ENCODE measurements around the gene EMX2.

GRCh38 chr10:117519286-117519685 lies 23.3 kb upstream of the EMX2 start:
- TF ChIP-seq CTCF (IDR thresholded peaks at IDR 0.05; ENCODE audit: low read length), result no peak
- no peak for TF ChIP-seq EZH2 (IDR thresholded peaks at IDR 0.05; ENCODE audit: borderline replicate concordance, low read length)

Measured in OCI-LY1 (cell line).